NCI-H1417 treated with DMSO at 0.1 percent for 48 hours (cell line): ENCODE measurements around the gene MINDY2.
"Not testable (repeated sequence)": the region's sequence is repeated elsewhere in the genome, so short reads cannot be mapped to it uniquely, and the experiment has no call there.

Source experiments
- DNase-seq: peaks from one replicate; lab custom pipeline; 2025; lab: John Stamatoyannopoulos, UW

Gene MINDY2

DNA sequence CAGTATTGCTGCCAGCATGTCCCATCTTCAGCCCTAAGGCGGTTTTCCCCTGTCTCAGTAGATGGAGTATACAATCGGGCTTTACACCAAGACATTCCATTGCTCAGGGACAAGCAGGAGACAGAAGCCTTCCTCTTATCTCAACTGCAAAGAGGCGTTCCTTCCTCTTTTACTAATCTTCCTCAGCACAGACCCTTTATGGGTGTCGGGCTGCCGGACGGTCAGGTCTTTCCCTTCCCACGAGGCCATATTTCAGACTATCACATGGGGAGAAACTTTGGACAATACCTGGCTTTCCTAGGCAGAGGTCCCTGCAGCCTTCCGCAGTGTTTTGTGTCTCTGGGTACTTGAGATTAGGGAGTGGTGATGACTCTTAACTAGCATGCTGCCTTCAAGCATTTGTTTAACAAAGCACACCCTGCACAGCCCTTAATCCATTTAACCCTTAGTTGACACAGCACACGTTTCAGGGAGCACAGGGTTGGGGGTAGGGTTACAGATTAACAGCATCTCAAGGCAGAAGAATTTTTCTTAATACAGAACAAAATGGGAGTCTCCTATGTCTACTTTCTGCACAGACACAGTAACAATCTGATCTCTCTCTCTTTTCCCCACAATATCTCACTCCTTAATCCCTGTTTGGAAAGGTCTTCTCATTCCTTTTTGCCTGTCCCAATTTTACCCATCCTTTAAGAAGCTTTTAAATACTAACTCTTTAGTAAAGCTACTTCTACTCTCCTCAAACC, 62.8 kb downstream of the MINDY2 start:
- DNase-seq, result not testable (repeated sequence)

DNA sequence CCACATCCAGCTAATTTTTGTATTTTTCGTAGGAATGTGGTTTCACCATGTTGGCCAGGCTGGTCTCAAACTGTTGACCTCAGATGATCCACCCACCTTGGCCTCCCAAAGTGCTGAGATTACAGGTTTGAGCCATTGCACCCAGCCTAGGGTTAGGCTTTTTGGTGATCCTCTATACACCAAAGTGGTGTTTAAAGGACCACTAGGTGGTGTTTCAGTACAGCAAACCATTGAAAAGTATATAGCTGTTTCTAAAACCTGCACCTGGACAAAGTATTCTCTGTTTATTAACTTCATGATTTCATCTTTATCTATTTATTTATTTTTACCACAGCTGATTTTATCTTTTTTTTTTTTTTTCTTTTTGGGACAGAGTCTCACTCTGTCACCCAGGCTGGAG, 68.4 kb downstream of the MINDY2 start:
- DNase-seq, result no peak

DNA sequence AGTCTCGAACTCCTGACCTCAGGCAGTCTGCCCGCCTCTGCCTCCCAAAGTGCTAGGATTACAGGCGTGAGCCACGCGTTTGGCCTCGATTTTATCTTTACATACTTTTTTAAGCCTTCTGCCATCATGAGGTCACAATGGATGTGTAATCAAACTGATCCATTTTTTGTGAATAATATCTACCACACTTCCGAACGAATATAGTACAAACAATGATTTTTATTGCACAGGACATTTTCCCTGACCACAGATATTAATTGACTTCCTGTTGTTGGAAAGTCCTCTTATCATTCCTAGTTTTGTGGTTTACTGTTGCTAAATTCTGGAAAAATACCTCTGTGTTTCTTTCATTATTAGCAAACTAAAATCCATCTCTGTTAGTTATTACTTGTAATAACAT, 68.9 kb downstream of the MINDY2 start:
- DNase-seq, result no peak

DNA sequence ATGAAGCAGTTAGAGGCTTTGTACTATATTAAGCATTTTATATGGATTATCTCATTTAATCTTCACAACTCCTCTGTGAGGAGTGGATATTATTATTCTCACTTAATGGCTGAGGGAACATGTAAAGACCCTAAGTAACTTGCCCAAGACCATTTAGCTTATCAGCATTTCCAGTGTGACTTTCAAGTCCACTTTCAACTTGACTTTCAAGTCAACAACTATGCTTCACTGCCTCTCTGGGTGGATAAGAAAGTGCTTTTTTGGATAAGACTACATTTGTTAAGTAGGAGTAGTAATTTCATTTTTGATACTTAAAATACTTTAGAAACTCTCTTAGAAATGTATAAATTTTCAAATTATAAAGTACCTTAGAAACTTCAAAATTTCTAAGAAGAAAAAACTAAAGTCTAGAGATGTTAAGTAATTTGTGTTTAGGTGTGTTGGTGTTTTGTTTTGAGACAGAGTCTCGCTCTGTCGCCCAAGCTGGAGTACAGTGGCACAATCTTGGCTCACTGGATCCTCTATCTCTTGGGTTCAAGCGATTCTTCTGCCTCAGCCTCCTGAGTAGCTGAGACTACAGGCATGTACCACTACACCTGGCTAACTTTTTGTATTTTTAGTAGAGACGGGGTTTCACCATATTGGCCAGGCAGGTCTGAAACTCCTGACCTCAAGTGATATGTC, 71.8 kb downstream of the MINDY2 start:
- DNase-seq, result no peak

DNA sequence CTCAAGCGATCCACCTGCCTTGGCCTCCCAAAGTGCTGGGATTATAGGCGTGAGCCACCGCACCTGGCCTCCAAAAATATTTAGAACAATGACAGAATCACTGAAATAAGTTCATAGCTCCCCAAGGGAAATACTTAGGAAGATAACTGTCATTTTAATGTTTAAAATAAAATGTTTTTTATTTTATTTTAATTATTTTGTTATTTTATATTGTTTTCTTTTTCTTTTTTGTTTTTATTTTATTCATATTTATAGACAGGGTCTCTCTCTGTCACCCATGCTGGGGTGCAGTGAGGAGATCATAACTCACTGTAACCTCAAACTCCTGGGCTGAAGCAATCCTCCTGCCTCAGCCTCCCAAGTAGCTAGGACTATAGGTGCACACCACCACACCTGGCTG, 80.1 kb downstream of the MINDY2 start:
- not testable (repeated sequence) for DNase-seq

DNA sequence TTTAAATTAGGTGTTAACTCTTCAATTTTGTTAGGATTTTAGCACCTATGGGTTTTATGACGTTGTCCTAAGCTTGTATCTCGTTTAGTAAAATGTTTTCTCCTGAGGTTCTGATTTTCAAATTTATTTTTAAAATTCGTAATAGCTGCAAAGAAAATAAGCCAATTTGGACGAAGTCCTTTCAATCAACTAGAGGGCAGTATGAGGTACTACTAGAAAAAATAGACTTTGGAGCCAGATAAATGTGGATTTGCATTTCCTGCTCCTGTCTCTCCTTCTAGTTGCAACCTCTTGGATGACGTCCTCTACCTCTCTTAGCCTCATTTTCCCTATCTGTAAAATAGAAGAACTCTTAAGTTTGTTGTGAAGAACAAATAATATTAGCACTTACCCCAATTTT, 81.2 kb downstream of the MINDY2 start:
- no peak for DNase-seq

DNA sequence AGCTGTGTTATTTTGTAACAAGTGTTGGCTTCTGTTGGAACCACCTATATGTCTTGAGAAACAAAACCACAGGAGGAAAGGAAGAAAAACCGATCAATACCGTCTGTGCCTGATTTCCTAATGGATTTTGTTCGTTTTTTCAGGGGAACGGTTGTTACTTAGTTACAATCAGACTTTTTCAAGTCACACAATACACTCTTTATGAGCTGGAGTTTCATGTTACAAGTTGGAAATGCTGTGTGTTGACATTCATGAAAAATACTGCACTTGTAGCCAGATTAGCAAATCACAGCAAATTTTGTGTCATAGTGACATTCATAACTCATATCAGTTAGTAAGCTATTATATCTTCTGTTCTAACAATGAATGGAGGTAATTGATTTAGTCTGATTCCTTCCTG, 83.5 kb downstream of the MINDY2 start:
- DNase-seq, result no peak

DNA sequence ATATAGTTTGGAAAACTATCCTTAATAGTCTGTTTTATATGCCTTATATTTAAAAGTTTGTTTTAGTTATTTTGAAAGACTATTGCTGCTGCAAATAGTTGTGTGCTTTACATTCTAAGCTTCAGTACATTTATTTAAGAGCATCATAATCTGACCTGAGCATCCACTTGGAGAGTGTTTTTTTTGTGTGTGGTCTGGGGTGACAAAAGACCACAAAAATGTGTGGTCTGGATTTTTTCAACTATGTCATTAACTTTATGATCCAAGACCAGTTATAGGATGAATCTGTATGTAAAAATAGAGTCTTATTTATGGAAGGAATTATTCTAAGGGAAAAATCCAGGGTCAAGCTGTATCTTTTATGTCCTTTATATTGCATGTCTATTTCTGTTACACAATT, 85.0 kb downstream of the MINDY2 start:
- DNase-seq, result no peak

DNA sequence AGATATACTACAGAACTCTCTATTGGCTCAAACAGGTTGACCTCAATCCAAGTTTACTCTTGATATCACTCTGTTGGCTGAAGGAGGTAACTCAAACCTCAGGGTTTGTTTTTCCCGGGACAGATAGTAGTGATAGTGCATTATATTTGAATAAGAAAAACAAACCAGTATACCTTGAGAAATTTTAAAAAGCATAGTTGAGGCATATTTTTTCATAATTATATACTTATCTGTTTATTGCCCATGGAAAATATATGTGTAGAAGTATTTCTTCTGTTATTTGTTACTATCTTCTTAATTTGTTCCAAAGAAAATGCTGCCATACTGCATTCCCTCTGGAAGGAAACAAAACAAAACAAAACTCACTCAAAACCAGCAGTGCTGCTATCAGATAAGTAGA, 85.5 kb downstream of the MINDY2 start:
- DNase-seq, result not testable (repeated sequence)

DNA sequence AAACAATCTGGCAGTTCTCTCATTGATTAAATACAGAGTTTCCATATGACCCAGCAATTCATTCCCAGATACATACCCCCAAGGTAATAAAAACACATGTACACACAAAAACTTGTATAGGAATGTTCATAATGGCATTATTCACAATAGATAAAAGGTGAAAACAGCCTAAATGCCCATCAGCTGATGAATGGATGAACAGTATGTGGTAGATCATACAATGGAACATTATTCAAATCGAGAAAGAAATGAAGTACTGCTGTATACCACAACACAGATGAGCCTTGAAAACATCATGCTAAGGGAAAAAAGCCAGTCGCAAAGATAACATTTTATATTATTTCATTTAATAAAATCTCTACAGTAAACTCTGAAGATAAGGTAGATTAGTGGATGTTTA, 91.2 kb downstream of the MINDY2 start:
- DNase-seq, result no peak

DNA sequence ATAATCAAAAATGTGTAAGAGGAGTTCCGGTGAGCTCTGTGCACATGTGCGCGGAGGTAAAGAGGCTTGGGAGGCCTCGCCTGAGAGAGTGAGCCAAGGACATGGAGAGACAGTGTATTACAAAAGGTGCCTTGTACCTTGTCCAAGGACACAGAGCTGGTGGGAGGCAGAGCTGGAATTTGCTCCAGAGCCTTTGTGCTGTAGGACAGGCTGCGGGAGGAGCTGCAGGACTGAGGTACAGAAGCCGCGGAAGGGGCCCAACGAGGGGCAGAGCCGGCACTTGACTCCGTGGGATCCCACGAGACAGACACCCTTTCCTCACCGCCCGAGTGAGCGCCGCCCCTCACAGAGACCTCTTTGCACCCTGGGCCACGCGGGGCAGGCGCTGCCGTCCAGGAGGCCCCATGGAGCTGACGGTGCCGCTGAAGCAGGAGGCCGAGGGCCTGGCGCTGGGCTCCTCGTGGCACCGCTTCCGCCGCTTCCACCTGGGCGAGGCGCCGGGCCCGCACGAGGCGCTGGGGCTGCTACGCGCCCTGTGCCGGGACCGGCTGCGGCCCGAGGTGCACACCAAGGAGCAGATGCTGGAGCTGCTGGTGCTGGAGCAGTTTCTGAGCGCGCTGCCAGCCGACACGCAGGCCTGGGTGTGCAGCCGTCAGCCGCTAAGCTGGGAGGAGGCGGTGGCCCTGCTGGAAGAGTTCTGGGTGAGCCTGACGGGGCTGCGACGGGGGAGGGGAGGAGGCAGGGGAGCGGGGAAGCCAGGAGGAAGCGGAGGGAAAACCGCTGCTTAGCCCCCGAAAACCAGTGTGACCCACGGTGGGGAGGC, 93.7 kb downstream of the MINDY2 start:
- no peak for DNase-seq

DNA sequence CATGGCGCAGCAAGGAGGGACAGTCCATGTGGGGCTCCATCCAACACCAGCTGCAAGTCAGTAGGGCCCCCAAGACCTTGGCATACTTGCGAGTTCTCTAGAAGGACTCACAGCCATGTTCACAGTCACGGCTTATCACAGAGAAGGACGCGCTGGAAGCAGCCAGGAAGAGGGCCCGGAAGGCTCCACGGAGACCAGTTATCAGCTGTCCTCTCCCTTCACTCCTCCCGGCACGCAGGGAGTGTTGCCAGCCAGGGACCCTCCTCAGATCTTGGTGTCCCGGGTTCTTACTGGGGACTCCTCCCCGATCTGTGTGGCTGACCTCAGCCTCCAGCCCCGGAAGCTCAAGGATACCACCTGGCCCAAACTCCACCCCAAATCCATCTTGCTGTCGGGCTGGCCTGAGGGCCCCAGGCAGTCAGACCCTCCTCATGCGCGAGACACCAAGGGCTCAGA, 94.4 kb downstream of the MINDY2 start:
- DNase-seq, result no peak

DNA sequence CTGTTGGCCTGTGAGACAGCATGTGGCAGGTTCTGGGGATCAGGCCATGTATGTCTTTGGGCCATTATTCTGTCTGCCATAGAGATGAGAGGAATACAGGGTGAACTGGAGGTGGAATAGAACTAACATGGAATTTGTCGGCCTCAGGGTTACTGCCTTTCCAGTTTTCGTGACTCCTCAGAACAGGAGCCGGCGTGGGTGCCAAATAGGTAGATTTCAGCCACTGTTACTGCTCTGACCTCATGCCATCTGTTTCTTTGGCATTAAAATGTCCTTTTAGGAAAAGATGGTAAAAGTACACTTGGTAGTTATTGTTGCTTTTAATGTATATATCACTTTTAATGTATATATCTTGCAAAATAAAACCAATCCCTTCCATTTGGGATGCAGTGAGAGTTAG, 96.8 kb downstream of the MINDY2 start:
- DNase-seq, result no peak

DNA sequence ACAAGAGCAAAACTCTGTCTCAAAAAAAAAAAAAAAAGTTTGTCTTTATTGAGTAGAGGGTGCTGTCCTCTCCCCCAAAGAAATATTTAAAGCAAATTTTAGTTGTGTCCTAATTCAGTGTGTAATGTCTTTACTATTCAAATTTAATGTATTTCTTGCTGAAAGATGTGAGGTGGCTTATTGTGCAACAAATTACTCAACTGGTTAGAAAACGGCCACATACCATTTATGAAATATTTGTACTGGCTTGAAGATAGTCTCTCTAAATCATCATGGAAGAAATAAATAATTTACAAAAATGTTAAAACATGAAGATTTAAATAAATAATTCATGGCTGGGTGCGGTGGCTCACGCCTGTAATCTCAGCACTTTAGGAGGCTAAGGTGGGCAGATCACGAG, 99.3 kb downstream of the MINDY2 start:
- DNase-seq, result no peak

DNA sequence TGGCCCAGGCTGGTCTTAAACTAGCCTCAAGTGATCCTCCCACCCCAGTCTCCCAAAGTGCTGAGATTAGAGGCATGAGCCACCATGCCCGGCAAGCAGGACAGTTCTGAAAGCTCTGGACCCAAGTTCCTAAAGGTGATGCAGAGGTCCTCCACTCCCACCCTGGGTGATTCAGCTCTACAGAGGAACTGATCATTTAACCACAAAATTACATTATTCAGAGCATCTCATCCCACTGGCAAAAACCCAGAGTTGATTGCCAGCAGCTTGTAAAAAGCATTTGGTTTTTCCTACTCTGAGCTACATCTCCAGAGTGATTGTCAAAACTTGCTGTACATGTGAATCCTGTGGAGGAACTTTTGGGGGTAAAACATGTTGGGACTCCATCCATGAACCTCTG, 102.2 kb downstream of the MINDY2 start:
- DNase-seq, result no peak

DNA sequence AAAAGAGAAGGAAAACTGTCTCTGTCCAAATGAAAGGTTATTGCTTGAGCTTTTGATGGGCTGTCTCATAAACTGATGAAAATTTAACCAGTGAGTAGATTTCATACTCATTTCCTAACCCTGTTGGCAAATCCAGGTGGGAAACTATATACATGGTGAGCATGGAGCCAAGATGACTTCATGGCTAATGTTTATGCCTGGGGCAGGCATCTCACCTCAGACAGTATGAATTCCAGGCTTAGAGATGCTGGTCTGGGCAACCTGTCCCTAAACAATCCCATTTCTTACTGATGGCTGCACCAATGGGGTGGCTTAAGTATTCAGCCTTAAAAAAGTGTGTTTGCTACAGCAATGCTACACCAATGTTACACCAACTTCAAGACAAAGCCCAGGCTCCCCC, 104.2 kb downstream of the MINDY2 start:
- no peak for DNase-seq

DNA sequence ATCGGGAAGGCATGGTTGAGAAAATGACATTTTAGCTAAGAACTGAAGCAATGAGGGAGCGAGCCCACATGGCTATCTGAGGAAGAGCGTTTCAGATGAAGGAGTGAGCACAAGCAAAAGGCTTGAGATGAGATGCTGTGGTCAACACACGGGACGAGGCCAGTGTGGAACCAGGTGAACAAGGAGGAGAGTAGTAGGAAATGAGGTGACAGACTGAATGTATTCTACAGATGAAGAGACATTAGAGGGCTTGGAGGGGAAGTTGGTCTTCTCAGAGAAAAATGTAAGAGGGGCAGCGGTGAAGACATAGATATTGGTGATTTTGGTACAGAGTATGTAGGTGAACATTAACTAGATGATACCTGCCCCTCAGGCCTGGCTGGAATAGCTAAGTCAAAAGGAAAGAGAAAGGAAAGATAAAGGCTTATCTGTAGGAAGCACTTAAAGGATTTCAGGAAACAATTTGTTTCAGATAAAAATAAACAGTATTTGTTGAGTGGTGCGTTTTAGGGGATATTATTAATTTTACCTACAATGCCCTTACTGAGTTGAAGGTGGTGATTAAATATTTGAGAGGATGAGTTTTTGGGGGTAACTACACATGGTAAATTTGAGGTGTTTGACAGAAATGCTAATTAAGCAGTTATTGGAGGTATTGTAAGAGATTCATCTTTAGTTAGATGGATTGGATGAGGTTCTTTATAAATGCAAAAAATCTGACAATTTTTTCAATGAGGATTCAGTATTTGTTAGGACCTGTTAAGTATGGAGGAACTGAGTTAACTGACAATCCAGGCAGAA, 105.4 kb downstream of the MINDY2 start:
- DNase-seq, result no peak

DNA sequence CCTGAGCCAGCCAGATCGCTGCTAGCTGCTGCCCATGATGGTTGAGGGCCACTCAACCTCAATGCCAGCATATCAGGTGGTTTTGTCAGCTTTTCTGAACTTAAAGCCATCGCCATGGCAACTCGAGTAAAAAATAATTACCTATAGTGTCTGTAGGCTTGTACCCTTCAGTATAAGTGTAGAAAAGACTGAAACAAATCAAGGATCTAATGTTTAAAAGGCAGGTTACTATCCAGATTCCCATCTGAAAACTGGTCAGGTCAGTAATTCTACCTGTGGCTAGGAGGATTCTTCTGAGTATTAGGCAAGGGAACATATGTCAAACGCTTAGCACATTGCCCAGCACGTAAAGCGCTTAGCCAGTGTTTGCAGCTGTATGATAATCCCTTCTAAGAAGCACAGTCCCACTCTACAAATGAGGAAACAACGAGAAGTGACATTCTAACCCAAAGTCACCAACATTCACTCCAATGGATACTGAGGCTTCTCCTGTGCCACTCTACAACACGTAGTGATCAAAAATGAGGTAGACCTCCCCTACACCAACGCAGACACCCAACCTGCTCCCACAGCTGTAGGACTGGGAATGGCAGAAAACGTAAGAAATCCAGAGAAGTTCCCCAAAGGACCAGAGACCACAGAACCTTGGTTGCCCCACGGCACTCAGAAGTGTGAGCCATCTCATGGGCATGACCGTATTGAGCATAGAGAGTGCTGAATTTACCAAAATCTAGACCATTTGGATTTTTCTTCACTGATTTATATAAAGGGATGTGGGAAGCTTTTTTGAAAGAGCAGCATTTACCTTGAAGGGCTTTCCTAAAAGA, 107.1 kb downstream of the MINDY2 start:
- DNase-seq, result no peak

DNA sequence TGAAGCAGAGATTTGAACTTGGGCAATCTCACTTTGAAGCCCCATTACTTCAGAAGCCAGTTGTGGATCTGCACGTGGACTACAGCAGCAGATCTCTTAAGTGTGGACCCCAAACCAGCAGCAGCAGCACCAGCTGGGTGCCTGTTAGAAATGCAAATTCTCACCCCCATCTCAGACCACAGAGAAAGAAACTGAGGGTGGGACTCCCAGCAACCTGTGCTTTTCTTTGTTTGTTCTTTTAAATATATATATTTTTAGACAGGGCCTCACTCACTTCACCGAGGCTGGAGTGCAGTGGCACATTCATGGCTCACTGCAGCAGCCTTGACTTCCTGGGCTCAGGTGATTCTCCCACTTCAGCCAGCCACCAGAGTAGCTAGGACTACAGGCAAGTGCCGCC, 109.2 kb downstream of the MINDY2 start:
- no peak for DNase-seq

DNA sequence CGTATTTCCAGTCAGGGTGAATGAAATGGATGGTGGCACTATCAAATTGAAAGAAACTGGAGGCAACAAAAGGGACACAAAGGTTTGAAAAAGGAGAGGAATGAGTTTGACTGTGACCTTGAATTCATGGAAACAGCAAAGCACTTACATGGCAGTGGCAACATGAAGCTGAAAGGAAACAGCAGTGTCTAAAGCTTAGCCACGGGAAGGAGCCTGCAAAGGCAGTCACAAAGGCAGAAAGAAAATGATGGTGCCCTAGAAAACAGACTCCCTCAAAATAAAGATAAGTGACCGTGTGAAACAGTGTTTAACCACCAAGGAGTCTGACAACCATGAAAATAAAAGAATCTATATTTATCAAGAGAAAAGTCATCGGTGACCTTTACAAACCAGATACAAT, 111.1 kb downstream of the MINDY2 start:
- DNase-seq, result no peak

DNA sequence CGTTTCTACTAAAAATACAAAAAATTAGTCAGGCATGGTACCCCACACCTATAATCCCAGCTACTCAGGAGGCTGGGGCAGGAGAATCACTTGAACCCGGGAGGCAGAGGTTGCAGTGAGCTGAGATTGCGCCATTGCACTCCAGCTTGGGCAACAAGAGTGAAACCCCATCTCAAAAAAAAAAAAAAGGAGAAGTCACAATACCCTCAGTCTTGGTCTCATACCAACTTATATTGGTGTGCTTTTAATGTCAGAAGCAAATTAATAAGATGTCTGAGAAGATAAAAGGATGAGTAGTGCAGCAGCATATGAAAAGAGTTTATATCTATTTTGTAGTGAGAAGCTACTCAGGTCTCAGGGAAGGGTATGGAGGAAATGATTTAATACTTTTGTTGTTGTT, 112.8 kb downstream of the MINDY2 start:
- DNase-seq, result not testable (repeated sequence)
